CD14-positive monocyte (primary cell): Measurements from ENCODE around the gene HSPD1. TPM values are rescaled to one million over a fixed set of nuclear protein-coding genes. Genes with fewer than 3 reads are reported as not detected.
"Not testable (repeated sequence)": the region's sequence is repeated elsewhere in the genome, so short reads cannot be mapped to it uniquely, and the experiment has no call there.

Experiments used
- DNase-seq, 3 donors: peaks; one replicate each; pipeline ENCODE4 v3.0.0-alpha.2; 2011 to 2022
- H2AFZ ChIP-seq: 2 replicates; pipeline ENCODE4 v1.6.0; 2012; ENCODE audit warnings: mild to moderate bottlenecking, low read depth, low read length, inconsistent platforms; ENCODE audit not compliant: insufficient read depth, poor library complexity, severe bottlenecking
- H3K27ac ChIP-seq, 2 donors: 1 replicate in 1 of 2; 2 replicates in 1 of 2; pipeline ENCODE4 v1.5.1; 2012 to 2013; ENCODE audit warnings: low read length in 2 of 2, control low read depth in 1 of 2, inconsistent platforms in 1 of 2, low read depth in 1 of 2, mild to moderate bottlenecking in 1 of 2
- H3K27me3 ChIP-seq, 2 donors: one replicate each; pipeline versions ENCODE4 v1.6.0 to v1.6.1; 2011 to 2013; ENCODE audit warnings: low read length in 2 of 2; ENCODE audit not compliant: control insufficient read depth in 2 of 2, insufficient read depth in 2 of 2
- H3K36me3 ChIP-seq, 2 donors: replicated peaks in 1 of 2; 1 replicate in 1 of 2; 2 replicates in 1 of 2; pipeline versions ENCODE4 v1.5.1 to v1.6.1; 2012 to 2013; ENCODE audit warnings: low read length in 2 of 2, control low read depth in 1 of 2, inconsistent platforms in 1 of 2, mild to moderate bottlenecking in 1 of 2; ENCODE audit not compliant: insufficient read depth in 2 of 2, control insufficient read depth in 1 of 2
- H3K4me1 ChIP-seq, 2 donors: 1 replicate in 1 of 2; 2 replicates in 1 of 2; pipeline versions ENCODE4 v1.5.1 to v1.6.1; 2012 to 2013; ENCODE audit warnings: low read length in 2 of 2, control low read depth in 1 of 2, inconsistent platforms in 1 of 2, mild to moderate bottlenecking in 1 of 2, moderate library complexity in 1 of 2; ENCODE audit not compliant: insufficient read depth in 2 of 2, control insufficient read depth in 1 of 2
- H3K4me2 ChIP-seq: replicated peaks from 2 replicates; pipeline ENCODE3; 2012; ENCODE audit warnings: low read length, moderate library complexity, mild to moderate bottlenecking; ENCODE audit not compliant: poor library complexity, severe bottlenecking; ENCODE audit errors: extremely low read depth
- H3K4me3 ChIP-seq, 3 experiments: fragments of 200-600 bp in 1 of 3; sonication (generic) in 1 of 3; replicated peaks in 1 of 3; 1 replicate in 2 of 3; 2 replicates in 1 of 3; pipeline ENCODE4 v1.5.1; 2011 to 2013; ENCODE audit warnings: low read length in 3 of 3, mild to moderate bottlenecking in 3 of 3, control low read depth in 2 of 3, low read depth in 2 of 3, inconsistent platforms in 1 of 3, moderate library complexity in 1 of 3
- H3K79me2 ChIP-seq: 2 replicates; pipeline ENCODE4 v1.6.0; 2012; ENCODE audit warnings: mild to moderate bottlenecking, control low read depth, inconsistent platforms, low read length, moderate library complexity; ENCODE audit not compliant: insufficient read depth
- H3K9ac ChIP-seq: 2 replicates; pipeline ENCODE4 v1.6.0; 2017; ENCODE audit warnings: low read length, mild to moderate bottlenecking; ENCODE audit not compliant: insufficient read depth, poor library complexity, severe bottlenecking
- H3K9me3 ChIP-seq, 2 donors: replicated peaks in 1 of 2; 1 replicate in 1 of 2; 2 replicates in 1 of 2; pipeline versions ENCODE4 v1.5.1 to v1.6.1; 2012 to 2013; ENCODE audit warnings: low read length in 2 of 2, control low read depth in 1 of 2; ENCODE audit not compliant: control insufficient read depth in 1 of 2, insufficient read depth in 1 of 2
- H4K20me1 ChIP-seq: 2 replicates; pipeline ENCODE4 v1.6.0; 2012; ENCODE audit warnings: mild to moderate bottlenecking, low read length, control low read depth, moderate library complexity; ENCODE audit not compliant: insufficient read depth
- H3K27ac Mint-ChIP-seq, 7 donors: one replicate each; pipeline ENCODE4 v1.8.0; 2020; ENCODE audit warnings: mild to moderate bottlenecking in 7 of 7, mixed read lengths in 7 of 7, moderate library complexity in 6 of 7, inconsistent platforms in 2 of 7
- H3K27me3 Mint-ChIP-seq, 3 donors: one replicate each; pipeline ENCODE4 v1.8.0; 2021 to 2022; ENCODE audit warnings: low read depth in 3 of 3, mild to moderate bottlenecking in 3 of 3, mixed read lengths in 3 of 3, moderate library complexity in 3 of 3, inconsistent platforms in 1 of 3
- H3K36me3 Mint-ChIP-seq, 2 donors: one replicate each; pipeline ENCODE4 v1.8.0; 2020; ENCODE audit warnings: mixed read lengths in 2 of 2, inconsistent platforms in 1 of 2, mild to moderate bottlenecking in 1 of 2
- H3K4me1 Mint-ChIP-seq: one replicate; pipeline ENCODE4 v1.8.0; 2020; ENCODE audit warnings: mild to moderate bottlenecking, mixed read lengths
- H3K4me3 Mint-ChIP-seq, 2 donors: one replicate each; pipeline ENCODE4 v1.8.0; 2020; ENCODE audit warnings: mild to moderate bottlenecking in 2 of 2, mixed read lengths in 2 of 2, moderate library complexity in 1 of 2
- H3K9me3 Mint-ChIP-seq, 7 donors: one replicate each; pipeline ENCODE4 v1.8.0; 2020 to 2022; ENCODE audit warnings: mixed read lengths in 7 of 7, mild to moderate bottlenecking in 6 of 7, moderate library complexity in 6 of 7, inconsistent platforms in 2 of 7
- CTCF ChIP-seq: fragments of 200-600 bp; IDR thresholded peaks from one replicate; pipeline ENCODE4 v1.8.0; 2022; ENCODE audit warnings: antibody characterized with exemption, mild to moderate bottlenecking
- WGBS: methylation state at CpG from one replicate; pipeline ENCODE4 v1.1.5; 2013; ENCODE audit warnings: missing lambda C conversion rate; ENCODE audit not compliant: insufficient coverage; 5-methylcytosine and 5-hydroxymethylcytosine counted together
- intact Hi-C, 2 donors: fragments of 100-400 bp; cut with micrococcal nuclease; formaldehyde crosslinking; loops; one replicate each; pipeline versions ENCODE4 v1.15.0 to v1.15.1; 2023
- polyA plus RNA-seq, 3 donors: library from polyadenylated mRNA; depleted of rRNA in 1 of 3; unstranded in 2 of 3; stranded (reverse) in 1 of 3; fragments of 300-500 nt in 2 of 3; fragments of >200 nt in 1 of 3; fragmentation: Illumina TruSeq in 2 of 3; gene quantifications; 1 replicate in 2 of 3; 2 replicates in 1 of 3; pipeline ENCODE4 v1.2.3, GENCODE V29; 2012 to 2021

Gene HSPD1
- polyA plus RNA-seq, 3 donors: 42.7 to 62.1 (median 44.5) TPM

- peaks cover 53 to 90% of the 10 kb centered on the region in 2 donors for H3K36me3 ChIP-seq
Observed at GRCh38 chr2:197486175-197486574, 13.5 kb downstream of the HSPD1 start.

GRCh38 chr2:197484248-197484647 is 15.4 kb downstream of the HSPD1 start:
- H3K36me3 ChIP-seq: peaks cover 36 to 86% of the 10 kb centered on the region in 2 donors
- Mint-ChIP-seq H3K36me3 (peaks cover 52 to 82% of the 10 kb centered on the region in 2 donors), H3K9me3 (peaks cover 3 to 32% (median 27%) of the 10 kb centered on the region in 7 donors), H3K27ac (peak overlapping the region in 1 of 7 donors; percentile 58)
- H3K4me3 ChIP-seq, H3K4me1 Mint-ChIP-seq, H3K27me3 ChIP-seq, H3K4me3 Mint-ChIP-seq, DNase-seq, H2AFZ ChIP-seq, H3K27ac ChIP-seq, H3K79me2 ChIP-seq, H3K27me3 Mint-ChIP-seq, H3K4me2 ChIP-seq, intact Hi-C loops, H3K4me1 ChIP-seq, H3K9ac ChIP-seq, H4K20me1 ChIP-seq: not testable (repeated sequence)
- H3K9me3 ChIP-seq: peaks cover 15 to 19% of the 10 kb centered on the region in 2 donors
- WGBS: no CpG with 5 or more reads among the region's 3 CpGs

More at GRCh38 chr2:197486175-197486574, 13.5 kb downstream of the HSPD1 start:
- H3K4me2 ChIP-seq: no peak overlapping the region
- H4K20me1 ChIP-seq: peaks cover 3% of the 10 kb centered on the region
- no peaks in the 10 kb centered on the region for H3K27me3 ChIP-seq
- no peak overlapping the region for H2AFZ ChIP-seq
- no peak for DNase-seq
- no peaks in the 10 kb centered on the region for H3K79me2 ChIP-seq
- H3K9ac ChIP-seq: no peak overlapping the region
- H3K4me1 ChIP-seq: no peaks in the 10 kb centered on the region
- Mint-ChIP-seq H3K36me3 (peaks cover 56 to 85% of the 10 kb centered on the region in 2 donors), H3K27me3 (no peaks in the 10 kb centered on the region), H3K4me3 (no peak overlapping the region), H3K27ac (no peak overlapping the region), H3K9me3 (peaks cover 3 to 31% (median 26%) of the 10 kb centered on the region in 7 donors), H3K4me1 (no peaks in the 10 kb centered on the region)
- H3K9me3 ChIP-seq: peaks cover 15 to 19% of the 10 kb centered on the region in 2 donors
- no CpG with 5 or more reads among the region's 2 CpGs for WGBS
- no peak overlapping the region for H3K27ac ChIP-seq
- TF ChIP-seq CTCF: no peak
- no peak overlapping the region for H3K4me3 ChIP-seq
- intact Hi-C loops: no loop called here
